Stimulated activated CD8-positive, alpha-beta memory T cell treated with anti-CD3 and anti-CD28 coated beads, Interleukin-7, amount 100 ng/mL, for 48 hours (primary cell): Measurements from ENCODE around the gene OLFM2.
"Not testable (repeated sequence)": the region's sequence is repeated elsewhere in the genome, so short reads cannot be mapped to it uniquely, and the experiment has no call there.

Experiments
- DNase-seq, 2 donors: peaks; one replicate each; pipeline ENCODE4 v3.0.0-alpha.2; 2020; ENCODE audit warnings: low read depth in 1 of 2; ENCODE audit errors: extremely low read depth in 1 of 2

The OLFM2 gene

DNA sequence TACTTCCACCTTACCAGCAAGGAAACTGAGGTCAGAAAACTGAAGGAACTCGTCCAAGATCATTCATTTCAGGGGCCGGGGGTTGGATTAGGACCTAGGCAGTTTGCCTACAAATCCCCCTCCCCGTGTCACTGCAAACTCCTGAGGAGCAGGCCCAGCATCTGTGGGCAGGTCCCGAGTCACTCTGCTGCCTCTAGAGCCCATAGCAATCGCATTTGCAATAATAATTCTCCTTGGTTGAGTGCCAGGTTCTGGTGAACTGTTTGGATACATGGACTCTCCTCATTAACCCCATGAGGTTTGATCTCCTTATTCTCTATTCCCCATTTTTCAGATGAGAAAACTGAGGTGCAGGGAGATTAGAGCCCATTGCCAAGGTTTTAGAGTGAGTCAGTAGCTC, 100.3 kb downstream of the OLFM2 start:
- DNase-seq: no peak

DNA sequence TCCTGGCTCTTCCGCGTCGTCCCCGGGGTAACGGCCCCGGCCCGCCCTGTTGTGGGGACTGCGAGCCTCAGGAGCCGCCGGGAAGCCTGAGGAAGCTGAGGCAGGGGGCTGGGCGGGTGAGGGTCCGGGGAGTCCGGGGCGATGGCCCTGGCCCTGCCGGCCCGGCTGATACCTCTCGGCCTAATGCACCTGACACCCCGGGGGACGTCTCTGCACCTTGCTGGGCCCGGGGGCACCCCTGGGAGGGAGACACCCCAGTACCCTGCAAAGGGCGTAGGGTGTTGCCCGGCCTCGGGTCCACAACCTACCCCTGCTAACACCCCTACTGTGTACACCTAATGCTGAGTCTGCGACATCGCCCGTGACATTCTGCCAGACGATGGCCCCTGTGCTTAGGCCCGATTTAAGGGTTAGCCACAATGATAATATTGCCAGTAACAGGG, 100.8 kb downstream of the OLFM2 start:
- DNase-seq: no peak

DNA sequence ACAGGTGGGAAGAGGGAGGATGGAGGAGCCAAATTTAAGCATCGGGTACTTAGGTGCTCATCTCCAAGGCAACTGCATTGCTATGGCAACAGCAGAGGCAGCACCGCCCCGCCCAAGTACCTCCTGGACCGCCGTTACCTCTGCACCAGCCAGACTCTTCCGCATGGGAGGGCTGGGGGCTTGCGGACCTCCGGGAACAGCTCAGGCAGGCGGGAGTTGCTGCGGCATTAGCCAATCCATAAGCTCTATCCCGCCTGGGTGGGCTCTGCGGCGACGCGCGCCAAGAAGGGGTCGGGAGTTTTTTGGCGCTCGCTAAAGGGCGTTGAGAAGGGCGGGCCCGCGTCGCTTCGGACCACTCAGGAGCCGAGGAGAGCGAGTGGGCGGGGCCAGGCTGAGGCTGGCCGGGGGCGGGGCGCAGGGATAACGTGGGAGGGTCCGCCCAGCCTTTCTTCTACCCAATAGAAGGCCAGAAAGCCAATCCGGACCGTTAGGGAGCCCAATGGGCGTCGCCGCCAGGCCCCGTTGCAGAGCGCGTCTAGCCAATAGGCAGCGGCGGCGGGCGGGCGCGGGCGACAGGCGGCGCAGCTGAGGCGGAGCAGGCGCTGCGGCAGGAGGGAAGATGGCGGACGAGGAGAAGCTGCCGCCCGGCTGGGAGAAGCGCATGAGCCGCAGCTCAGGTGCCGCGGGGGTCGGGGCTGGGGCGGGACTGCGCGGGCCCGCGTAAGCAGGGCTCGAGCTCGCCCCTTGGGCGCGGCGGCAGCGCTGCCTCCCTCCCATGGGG, 101.4 kb downstream of the OLFM2 start, which contains the start of gene PIN1:
PIN1 (plus strand) TSS at position 593 of the 781 bp plus-strand sequence; CDS start at position 620, 27 bp downstream.
- peak; percentile 96 to 98 for DNase-seq

- no peak for DNase-seq
Measured at GRCh38 chr19:9834307-9834725, 102.0 kb downstream of the OLFM2 start.

- DNase-seq: no peak
Measured at GRCh38 chr19:9828551-9829063, 107.7 kb downstream of the OLFM2 start.

DNA sequence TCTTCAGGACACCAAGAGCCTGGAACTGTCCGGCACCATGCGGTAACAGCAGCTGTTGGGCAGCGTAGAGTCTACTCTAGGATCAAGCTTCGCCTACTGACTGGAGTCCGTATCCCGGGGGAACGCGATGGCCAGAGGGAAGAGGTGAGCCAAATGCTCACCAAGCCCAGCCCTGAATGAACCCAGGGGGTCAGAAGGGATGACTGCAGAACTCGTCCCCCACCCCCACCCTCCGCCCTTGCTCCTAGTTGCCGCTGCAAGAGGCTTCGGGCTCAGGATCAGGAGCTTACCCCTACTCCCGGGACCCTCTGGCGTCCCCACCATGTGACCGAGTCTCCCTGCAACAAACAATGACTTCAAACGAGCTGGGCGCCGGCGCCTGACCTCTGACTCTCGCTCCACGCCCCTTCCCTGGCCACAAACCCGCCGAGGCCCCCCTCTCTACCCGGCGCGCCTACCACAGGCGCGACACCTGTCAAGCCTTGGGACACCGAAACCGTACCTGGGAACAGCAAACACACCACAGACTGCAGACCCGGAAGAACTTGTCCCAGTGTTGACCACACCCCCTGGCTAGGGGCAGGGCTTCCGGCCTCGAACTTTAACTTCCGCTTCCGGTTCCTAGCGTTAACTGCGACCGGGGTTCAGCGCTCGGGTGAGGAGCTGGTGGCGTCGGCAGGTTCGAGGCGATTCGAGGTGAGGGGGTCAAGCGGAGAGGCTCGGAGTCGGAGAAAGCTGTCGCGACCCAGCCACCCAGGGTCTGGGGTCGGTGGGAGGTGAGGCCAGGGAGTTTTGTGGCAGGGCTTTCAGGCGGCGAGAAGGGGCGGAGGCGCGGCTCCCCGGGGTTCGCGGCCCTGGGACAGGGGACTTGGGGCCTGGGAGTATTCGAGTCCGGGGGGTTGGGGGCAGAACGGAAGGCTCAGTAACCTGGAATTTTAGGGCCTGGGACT, 108.8 kb downstream of the OLFM2 start, which contains the start of gene UBL5:
UBL5 (plus strand) TSS at position 630 of the 950 bp plus-strand sequence. CDS start 420 bp downstream, outside the sequence.
- peak; percentile 73 to 82 for DNase-seq

DNA sequence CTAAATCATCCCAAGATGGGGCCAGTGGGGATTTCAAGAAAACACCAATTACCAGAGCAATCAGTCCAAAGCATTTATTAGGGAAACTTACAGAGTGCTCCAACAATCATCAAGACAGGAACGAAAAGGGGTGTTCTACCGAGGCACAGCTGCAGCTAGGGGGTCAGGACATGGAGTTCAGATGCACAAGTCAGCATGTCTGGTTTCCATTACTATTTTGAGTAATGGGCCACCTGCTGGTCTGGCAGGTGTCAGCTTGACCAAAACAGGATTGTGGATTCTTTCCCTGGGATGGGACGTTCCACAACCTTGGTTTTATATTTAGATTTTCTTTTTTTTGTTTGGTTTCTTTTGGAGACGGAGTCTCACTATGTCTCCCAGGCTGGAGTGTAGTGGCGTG, 112.5 kb downstream of the OLFM2 start:
- no peak for DNase-seq

DNA sequence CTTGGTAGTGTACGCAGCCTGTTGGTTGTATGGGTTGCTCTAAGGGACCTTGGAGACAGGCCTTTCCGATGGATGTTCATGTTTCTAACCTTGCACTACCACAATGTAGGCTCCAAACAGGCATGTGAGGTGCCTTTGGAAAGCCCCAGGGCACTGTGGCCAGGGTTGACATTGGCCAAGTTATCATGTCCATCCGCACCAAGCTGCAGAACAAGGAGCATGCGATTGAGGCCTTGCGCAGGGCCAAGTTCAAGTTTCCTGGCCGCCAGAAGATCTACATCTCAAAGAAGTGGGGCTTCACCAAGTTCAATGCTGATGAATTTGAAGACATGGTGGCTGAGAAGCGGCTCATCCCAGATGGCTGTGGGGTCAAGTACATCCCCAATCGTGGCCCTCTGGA, 116.3 kb downstream of the OLFM2 start:
- DNase-seq: not testable (repeated sequence)

- DNase-seq: no peak
Measured at GRCh38 chr19:9819596-9819909, 116.8 kb downstream of the OLFM2 start.

- DNase-seq: peak; percentile 100
Measured at GRCh38 chr19:9818734-9819595, 117.3 kb downstream of the OLFM2 start, which contains the start of gene FBXL12. FBXL12 (minus strand) TSS chr19:9819079; CDS start chr19:9818813, 266 bp downstream.

DNA sequence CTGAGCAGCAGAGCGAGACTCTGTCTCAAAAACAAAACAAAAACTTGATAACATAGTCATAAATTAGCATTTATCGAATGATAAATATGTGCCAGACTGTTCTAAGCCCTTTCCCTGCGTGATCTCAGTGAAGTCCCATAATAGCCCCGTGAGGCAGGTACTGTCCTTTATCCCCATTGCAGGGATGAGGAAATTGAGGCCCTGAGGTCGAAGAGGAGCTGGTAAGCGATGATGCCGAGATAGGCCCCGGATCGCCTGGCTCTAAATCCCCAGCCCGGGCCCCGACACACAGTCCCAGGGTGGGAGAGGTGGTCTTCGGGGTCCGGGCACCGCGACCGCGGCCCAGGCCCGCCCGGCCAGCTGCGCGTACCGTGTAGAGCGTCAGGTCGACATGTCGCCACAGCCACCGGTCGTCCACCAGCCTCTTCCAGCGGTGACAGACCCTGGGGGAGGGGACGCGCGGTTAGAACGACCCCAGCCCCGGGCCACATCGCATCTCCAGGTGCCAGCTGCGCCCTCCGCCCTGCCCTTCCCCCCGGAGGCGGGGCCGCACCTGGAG, 118.1 kb downstream of the OLFM2 start:
- DNase-seq: no peak

DNA sequence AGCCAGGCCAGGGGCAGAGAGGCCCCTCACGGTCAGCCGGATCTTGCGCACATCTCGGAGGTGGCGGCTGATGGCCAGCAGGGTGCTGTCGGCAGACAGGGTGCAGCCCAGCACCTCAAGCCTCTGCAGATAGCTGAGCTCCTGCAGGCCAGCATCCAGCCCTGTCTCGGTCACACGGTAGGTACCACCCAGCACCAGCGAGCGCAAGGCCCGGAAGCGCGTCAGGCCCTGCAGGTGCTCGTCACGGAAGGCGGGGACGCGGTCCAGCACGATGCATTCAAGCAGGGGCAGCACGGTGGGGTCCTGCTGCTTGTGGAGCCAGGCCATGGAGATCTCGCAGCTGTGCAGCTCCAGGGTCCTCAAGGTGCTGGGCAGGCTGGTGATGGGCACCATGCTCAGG, 125.2 kb downstream of the OLFM2 start:
- no peak for DNase-seq

DNA sequence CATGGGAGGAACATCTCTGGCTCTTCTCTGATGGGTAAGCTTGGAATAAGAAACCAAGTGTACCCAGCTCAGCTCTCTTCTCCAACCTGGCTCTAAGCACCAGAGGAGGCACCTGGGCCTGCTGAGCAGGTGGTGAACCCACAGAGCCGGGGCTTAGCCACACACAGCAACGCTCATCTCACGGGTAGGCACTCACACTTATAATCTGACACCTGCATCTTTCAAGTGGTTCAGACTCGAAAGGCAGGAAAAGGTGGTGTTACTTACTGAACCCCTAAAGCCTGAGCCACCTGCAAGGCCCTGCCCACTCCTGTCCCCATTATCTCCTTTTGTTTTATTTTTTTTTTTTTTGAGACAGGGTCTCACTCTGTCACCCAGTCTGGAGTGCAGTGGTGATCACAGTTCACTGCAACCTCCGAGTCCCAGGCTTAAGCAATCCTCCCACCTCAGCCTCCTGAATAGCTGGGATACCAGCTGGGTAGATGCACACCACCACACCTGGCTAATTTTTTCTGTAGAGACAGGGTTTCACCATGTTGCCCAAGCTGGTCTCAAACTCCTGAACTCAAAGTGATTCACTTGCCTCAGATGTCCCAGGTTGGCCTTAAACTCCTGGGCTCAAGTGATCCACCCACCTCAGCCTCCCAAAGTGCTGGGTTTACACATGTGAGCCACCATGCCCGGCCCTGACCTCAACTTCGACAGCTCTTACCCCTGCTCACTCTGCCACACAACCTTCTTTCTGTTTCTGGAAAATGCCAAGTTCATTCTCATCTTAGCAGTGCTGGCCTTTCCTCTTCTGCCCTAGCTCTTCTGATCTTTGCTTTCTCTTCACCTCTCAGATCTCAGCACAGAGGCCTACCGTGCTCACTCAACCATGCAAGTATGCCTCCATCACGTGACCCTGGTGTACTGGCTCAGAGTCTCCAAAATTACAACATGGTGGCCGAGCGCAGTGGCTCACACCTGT, 127.2 kb downstream of the OLFM2 start:
- no peak for DNase-seq

GRCh38 chr19:9806803-9807202, 129.5 kb downstream of the OLFM2 start:
- DNase-seq: no peak
